GM19438 (cell line): ENCODE measurements around the gene CEACAM18.
"Not testable (repeated sequence)": the region's sequence is repeated elsewhere in the genome, so short reads cannot be mapped to it uniquely, and the experiment has no call there.

Source experiments
- ATAC-seq: cut with Tn5 transposase; IDR thresholded peaks from one replicate; pipeline ENCODE4 v1.9.1; 2021; ENCODE audit warnings: low read depth; ENCODE audit not compliant: unreplicated experiment

The CEACAM18 gene

DNA sequence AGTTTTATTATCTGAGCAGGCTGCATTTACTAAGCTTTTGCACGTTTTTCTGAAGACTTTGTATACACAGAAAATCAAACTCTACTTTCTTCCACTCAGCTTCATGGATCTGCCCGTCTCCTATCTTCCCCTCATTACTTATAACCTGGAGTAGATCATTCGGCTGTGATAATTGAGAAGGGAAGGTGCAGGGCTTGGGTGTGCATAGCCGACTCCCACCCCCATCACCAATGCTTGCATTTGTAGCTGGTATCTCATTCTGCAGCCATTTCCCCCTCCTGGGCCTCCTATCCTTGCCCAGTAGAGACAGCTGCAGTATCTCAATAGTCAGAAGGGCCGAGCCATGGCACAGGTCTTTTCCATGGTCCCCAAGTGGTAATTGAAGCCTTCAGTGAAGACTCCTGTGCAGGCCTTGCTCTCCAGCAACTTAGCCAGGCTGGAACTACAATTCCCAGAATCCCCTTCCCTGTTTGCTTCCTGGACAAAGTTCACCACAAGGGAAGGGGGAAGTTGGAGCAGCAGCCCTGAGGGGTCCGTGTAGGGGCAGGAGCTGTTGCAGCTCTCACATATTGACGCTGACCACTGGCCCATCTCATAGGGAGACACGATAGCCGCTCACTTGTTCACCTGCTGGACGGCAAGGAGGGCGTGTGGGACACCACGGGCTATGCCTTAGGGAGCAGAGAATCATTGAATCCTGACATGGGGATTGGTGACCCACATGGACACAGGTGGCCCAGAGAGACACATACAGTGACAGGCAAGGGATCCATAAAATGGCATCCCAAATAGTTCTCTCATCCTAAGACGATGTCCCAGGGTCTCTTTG, 18.0 kb upstream of the CEACAM18 start:
- ATAC-seq: no peak

- ATAC-seq: no peak
Observed at GRCh38 chr19:51461723-51462161, 16.6 kb upstream of the CEACAM18 start.

DNA sequence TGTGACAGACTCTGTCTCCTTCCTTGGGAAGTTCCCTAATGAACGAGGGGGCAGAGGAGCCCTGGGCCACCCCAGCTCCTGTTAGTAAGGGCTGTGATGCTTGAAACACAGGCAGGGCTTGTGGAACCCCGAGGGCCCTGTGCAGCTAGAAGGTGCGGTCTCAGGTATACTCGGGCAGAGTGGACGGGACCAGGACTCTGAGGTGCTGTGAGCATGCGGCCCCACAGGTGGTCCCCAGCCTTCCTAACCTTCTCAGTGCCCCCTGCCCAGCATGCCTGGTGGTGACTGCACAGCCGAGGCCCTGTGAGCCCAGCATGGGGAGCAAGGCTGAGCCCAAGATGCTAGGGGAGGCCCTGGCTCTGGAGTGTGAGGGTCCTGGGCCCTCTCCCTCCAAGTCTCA, 16.1 kb upstream of the CEACAM18 start:
- ATAC-seq: no peak

DNA sequence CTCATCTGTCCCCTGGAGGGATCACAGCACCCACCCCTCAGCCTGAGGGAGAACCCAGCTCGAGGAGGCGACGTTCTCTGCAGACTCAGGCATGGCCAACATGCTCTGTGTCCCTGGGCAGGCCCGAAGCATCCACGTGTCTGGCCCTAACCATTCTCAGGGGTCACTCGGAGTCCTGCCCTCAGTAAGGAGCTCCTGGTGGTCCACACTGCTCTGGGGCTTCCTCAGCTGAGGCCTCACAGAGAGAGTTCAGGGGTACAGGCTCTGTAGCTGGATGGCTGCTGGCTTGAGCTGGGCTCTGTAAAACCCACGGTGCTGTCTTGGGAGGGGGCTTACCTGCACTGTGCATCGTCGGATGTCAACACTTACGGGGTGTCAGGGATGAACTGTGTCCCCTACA, 15.7 kb upstream of the CEACAM18 start:
- ATAC-seq: no peak

DNA sequence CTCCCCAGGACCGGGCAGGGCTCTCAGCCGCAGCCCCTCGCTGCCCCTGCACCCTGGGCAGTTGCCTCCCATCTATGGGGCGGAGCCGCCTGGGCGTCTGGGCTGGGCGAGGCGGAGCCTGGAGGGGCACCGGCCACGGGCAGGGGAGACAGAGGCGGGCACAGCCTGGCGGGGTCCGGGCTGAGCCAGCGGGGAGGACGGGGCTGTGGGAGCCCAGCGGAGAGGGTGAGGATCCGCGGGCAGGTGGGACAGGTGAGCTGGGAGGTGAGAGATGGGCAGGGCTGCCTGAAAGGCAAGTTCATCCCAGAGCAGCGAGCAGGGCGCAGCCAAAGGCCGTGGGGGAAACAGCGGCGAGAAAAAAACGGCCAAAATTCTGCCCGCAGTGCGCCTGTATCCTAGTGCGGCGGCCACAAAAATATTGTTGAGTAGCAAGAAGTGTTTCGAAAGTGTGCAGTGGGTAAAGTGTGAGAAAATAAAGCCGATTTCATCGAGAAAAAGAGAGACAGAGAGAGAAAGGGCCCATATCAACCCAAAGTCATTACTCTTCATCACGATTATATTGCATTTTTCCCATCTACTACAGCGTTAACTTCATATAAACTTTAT, 14.3 kb upstream of the CEACAM18 start:
- ATAC-seq: not testable (repeated sequence)

DNA sequence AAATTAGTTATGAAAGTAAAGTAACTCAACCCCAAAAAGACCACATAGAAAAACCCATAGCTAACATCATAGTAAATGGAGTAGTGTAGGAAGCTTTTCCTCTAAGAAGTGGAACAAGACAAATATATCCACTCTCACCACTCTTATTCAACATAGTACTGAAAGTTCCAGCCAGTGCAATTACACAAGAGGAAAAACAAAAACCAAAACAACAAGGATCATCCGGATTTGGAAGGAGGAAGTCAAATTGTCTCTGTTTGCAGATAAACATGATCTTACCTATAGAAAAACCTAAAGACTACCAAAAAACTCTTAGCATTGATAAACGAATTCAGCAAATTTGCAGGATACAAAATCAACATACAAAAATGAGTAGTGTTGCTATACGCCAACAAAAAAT, 11.6 kb upstream of the CEACAM18 start:
- no peak for ATAC-seq

DNA sequence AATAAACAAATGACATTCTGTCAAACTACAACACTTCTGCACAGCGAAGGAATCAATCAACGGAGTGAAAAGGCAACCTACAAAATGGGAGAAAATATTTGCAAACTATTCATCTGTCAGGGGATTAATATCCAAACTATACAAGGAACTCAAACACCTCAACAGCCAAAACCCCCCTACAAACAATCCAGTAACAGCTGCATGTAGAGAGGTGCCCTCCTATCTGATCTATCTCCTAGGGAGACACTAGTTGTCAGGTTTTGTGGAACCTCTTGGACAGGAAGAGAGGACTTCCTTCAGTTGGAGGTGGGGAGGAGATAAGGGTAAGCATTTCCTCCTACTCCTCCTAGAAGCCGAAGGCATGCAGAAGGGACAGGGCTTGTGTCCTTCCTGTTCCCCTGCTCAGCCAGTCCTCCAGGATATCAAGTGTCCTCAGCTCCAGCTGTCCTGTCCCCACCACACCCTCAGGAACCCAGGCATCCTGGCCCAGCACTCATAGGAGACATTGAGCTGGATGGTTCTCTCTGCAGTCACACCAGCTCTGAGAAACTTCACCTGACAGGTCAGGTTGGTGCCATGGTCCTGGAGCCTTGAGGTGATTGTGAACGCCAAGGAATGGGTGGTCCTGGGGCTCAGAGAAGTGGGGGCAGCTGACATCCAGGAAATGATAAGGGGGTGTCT, 10.3 kb upstream of the CEACAM18 start:
- no peak for ATAC-seq

DNA sequence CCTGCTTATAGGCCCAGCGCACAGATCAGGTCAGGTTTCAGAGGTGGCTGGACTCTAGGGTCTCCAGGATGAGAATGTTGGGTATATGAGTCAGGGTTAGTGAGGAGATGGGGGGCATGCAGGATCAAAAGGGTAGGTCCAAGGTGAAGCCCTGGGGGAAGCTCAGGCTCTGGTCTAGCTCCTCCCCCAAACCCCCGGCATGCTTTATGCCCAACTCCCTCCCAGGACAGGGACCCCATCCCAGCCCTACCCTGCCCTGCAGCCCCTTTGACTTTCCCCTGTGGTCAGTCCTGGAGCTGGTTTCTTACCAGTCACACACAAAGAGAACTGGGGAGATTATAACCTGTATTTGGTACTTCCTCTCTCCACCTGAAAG, 9.8 kb upstream of the CEACAM18 start:
- no peak for ATAC-seq

GRCh38 chr19:51469162-51469561, 9.2 kb upstream of the CEACAM18 start:
- ATAC-seq: no peak

DNA sequence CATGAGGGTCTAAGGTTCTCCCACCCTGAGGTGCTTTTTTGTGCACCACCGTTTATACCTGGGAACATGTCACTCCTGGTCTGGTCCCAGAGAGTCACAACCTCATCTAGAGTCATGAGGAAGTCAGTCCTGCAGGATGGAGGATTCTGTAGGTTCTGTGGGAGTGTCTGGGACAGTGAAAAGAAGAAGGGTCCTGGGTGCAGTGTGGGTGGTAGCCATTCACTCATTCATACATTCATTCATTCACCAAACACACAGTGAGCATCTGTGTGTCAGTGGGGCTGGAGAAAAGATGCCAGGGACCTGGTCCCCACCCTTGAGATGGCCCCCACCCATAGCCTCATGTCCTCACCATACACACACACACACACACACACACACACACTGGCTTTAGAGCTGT, 8.7 kb upstream of the CEACAM18 start:
- no peak for ATAC-seq

DNA sequence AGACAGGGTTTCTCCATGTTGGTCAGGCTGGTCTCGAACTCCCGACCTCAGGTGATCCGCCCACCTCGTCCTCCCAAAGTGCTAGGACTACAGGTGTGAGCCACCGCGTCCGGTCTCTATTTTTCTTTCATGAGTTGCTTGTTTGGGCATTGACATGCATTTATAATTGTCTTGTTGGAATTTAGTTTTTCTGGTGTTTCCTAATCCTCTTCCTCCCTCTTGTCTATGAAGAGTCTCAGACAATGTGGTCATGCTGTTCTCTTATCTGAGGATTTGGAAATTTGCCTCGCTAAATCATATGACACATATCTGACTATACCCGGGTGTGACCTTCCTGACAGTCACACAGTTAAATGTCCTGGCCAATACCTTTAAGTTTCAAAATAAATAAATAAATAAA, 7.4 kb upstream of the CEACAM18 start:
- no peak for ATAC-seq

DNA sequence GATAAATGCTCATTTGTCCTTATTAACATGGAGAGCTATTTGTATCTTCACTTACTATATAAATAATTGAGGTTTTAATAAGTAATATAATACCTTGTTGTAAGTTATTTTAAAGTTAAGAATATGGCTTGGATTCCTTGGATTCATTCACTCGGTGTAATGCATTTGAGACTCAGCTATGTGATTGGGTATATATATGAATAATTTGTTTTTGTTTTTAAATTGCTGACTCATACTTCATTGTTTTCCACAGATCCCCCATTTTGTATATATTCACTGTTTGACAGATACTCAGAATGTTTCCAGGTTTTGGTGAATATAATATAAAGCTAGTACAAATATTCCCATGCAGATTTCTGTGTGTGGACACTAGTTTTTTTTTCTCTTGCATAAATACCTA, 6.8 kb upstream of the CEACAM18 start:
- no peak for ATAC-seq

- no peak for ATAC-seq
Observed at GRCh38 chr19:51472607-51473006, 5.7 kb upstream of the CEACAM18 start.

DNA sequence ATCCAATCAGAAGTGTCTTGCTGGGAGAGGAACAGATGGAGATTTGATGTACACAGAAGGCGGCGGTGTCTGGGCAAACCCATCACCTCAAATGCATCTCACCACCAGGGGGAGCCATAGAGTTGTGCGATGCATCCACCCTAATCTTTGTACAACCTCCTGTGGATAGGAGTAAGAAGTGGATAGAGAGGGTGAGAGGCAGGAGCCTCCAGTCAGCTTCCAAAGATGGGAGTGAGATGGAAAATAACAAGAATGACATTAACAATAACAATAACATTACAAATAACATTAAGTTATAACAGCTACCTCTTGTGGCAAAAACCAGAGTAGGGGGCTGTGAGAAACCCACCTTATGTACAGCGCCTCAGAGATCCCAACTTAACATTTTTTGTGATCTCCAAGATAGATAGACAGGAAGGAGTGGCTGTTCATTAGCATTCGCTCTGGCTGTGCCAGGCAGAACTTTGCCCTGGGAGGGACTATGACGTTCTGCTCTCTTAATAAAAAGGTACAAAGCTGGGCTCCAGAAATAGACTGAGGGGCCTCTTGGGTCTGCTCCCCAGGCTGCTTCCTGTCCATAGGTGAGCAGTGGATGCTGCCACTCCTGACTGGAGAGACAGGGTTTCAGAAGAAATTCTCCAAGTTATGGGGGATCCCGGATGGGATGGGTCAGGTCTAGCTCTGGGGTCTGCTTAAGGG, 5.2 kb upstream of the CEACAM18 start:
- ATAC-seq: no peak

DNA sequence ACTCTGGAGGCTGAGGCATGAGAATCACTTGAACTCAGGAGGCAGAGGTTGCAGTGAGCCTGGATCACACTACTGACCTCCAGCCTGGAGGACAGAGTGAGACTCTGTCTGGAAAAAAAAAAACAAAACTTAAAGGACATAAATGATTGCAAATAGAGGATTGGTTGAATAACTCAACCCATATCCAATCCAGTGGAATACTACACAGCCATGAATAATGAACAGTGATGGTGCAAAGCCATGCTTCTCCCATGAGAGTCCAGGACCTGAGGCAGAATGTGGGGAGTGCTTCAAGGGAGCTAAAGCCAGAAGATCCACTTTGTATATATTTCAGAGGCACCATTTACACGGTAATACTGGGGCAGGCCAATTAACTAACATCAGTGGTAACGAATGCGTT, 2.2 kb upstream of the CEACAM18 start:
- ATAC-seq: no peak

GRCh38 chr19:51477344-51477743, 995 bp upstream of the CEACAM18 start:
- ATAC-seq: no peak

GRCh38 chr19:51479531-51480331, 1.4 kb downstream of the CEACAM18 start:
- ATAC-seq: no peak

GRCh38 chr19:51480590-51480989, 2.3 kb downstream of the CEACAM18 start:
- no peak for ATAC-seq

GRCh38 chr19:51485960-51486660, 7.8 kb downstream of the CEACAM18 start:
- ATAC-seq: no peak

DNA sequence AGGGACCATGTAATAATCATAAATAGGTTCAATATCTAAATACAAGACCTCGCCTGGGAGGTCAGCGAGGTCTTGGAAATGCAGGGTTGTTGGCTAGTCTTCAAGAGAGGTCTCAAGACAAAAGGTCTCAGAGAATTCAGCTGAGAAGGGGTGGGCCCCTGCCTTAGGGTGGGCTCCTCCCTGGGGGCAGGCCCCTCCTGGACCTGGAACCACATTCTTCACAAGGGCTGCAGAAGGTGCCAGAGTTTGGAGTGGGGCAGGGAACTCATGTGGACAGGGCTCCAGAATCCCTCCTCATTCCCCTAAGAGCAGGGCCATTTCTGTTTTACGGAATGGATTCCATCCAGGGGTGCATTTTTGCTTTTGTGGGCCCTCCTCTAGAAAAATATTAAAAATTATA, 10.2 kb downstream of the CEACAM18 start:
- ATAC-seq: no peak
